Vagina (tissue), 2 donors: Measurements from ENCODE around the gene MYO18A.

Experiments used
- CTCF ChIP-seq, 3 experiments: fragments of 450-650 bp in 2 of 3; fragments of 200-600 bp in 1 of 3; sonication (generic) in 1 of 3; IDR thresholded peaks; one replicate each; pipeline ENCODE4 v1.5.1; 2017 to 2019; ENCODE audit warnings: antibody characterized with exemption in 3 of 3, mild to moderate bottlenecking in 2 of 3, moderate library complexity in 2 of 3
- POLR2A ChIP-seq, 2 donors: fragments of 450-650 bp; IDR thresholded peaks; one replicate each; pipeline ENCODE4 v1.6.1; 2017; ENCODE audit warnings: antibody characterized with exemption in 2 of 2, mild to moderate bottlenecking in 2 of 2, moderate library complexity in 2 of 2
- POLR2AphosphoS5 ChIP-seq, 2 donors: sonication (generic); formaldehyde crosslinking; IDR thresholded peaks; one replicate each; pipeline ENCODE4 v1.9.0; 2017; ENCODE audit warnings: antibody characterized with exemption in 2 of 2, mild to moderate bottlenecking in 2 of 2, low read depth in 1 of 2; ENCODE audit not compliant: insufficient read depth in 1 of 2

- TF ChIP-seq CTCF (IDR thresholded peaks at IDR 0.05), result no peak
- TF ChIP-seq POLR2A (IDR thresholded peaks at IDR 0.05), result no peak
- no peak for TF ChIP-seq POLR2AphosphoS5 (IDR thresholded peaks at IDR 0.05; ENCODE audit: insufficient read depth in 1 of 2, low read depth in 1 of 2)
Measured at GRCh38 chr17:29113334-29113733, 66.9 kb downstream of the MYO18A start.
